ENCODE measurements around the gene POLR2J3.
"Not testable (repeated sequence)": the region's sequence is repeated elsewhere in the genome, so short reads cannot be mapped to it uniquely, and the experiment has no call there.

The POLR2J3 gene

GRCh38 chr7:102599699-102600098 lies 27.3 kb upstream of the POLR2J3 start:
- H3K4me3 ChIP-seq (ENCODE audit: low read depth, low read length); DNase-seq (ENCODE audit: low read depth); in situ Hi-C loops (cut with HindIII; ENCODE audit: low sequenced_read_pairs): not testable (repeated sequence)

- in situ Hi-C loops (cut with HindIII; ENCODE audit: low sequenced_read_pairs); DNase-seq (ENCODE audit: low read depth); H3K4me3 ChIP-seq (ENCODE audit: low read depth, low read length): not testable (repeated sequence)
Measured at GRCh38 chr7:102596036-102596435, 23.7 kb upstream of the POLR2J3 start.

- DNase-seq (ENCODE audit: low read depth); H3K4me3 ChIP-seq (ENCODE audit: low read depth, low read length); in situ Hi-C loops (cut with HindIII; ENCODE audit: low sequenced_read_pairs): not testable (repeated sequence)
Measured at GRCh38 chr7:102593637-102594334, 21.4 kb upstream of the POLR2J3 start.

GRCh38 chr7:102592477-102593019 lies 20.2 kb upstream of the POLR2J3 start:
- DNase-seq (ENCODE audit: low read depth); H3K4me3 ChIP-seq (ENCODE audit: low read depth, low read length); in situ Hi-C loops (cut with HindIII; ENCODE audit: low sequenced_read_pairs): not testable (repeated sequence)

GRCh38 chr7:102589857-102590256 lies 17.5 kb upstream of the POLR2J3 start:
- in situ Hi-C loops (cut with HindIII; ENCODE audit: low sequenced_read_pairs); H3K4me3 ChIP-seq (ENCODE audit: low read depth, low read length); DNase-seq (ENCODE audit: low read depth): not testable (repeated sequence)

- DNase-seq (ENCODE audit: low read depth); in situ Hi-C loops (cut with HindIII; ENCODE audit: low sequenced_read_pairs); H3K4me3 ChIP-seq (ENCODE audit: low read depth, low read length): not testable (repeated sequence)
Measured at GRCh38 chr7:102583495-102583894, 11.1 kb upstream of the POLR2J3 start.

- DNase-seq (ENCODE audit: low read depth); H3K4me3 ChIP-seq (ENCODE audit: low read depth, low read length); in situ Hi-C loops (cut with HindIII; ENCODE audit: low sequenced_read_pairs): not testable (repeated sequence)
Measured at GRCh38 chr7:102581722-102582121, 9.3 kb upstream of the POLR2J3 start.

- DNase-seq (ENCODE audit: low read depth); in situ Hi-C loops (cut with HindIII; ENCODE audit: low sequenced_read_pairs): not testable (repeated sequence)
Measured at GRCh38 chr7:102578486-102578885, 6.1 kb upstream of the POLR2J3 start.

GRCh38 chr7:102577315-102578240 lies 5.2 kb upstream of the POLR2J3 start:
- H3K4me3 ChIP-seq (ENCODE audit: low read depth, low read length); DNase-seq (ENCODE audit: low read depth); in situ Hi-C loops (cut with HindIII; ENCODE audit: low sequenced_read_pairs): not testable (repeated sequence)

More at GRCh38 chr7:102578486-102578885, 6.1 kb upstream of the POLR2J3 start:
- H3K4me3 ChIP-seq (ENCODE audit: low read depth, low read length): not testable (repeated sequence)

- in situ Hi-C loops (cut with HindIII; ENCODE audit: low sequenced_read_pairs); H3K4me3 ChIP-seq (ENCODE audit: low read depth, low read length); DNase-seq (ENCODE audit: low read depth): not testable (repeated sequence)
Measured at GRCh38 chr7:102576363-102576762, 4.0 kb upstream of the POLR2J3 start.

- DNase-seq (ENCODE audit: low read depth); H3K4me3 ChIP-seq (ENCODE audit: low read depth, low read length); in situ Hi-C loops (cut with HindIII; ENCODE audit: low sequenced_read_pairs): not testable (repeated sequence)
Measured at GRCh38 chr7:102574607-102575006, 2.2 kb upstream of the POLR2J3 start.

GRCh38 chr7:102568620-102569019 lies 3.8 kb downstream of the POLR2J3 start:
- H3K4me3 ChIP-seq (ENCODE audit: low read depth, low read length); DNase-seq (ENCODE audit: low read depth); in situ Hi-C loops (cut with HindIII; ENCODE audit: low sequenced_read_pairs): not testable (repeated sequence)

GRCh38 chr7:102550808-102551422 lies 21.5 kb downstream of the POLR2J3 start, which contains the start of gene SPDYE2:
Gene SPDYE2, plus strand, starts transcription at chr7:102551226. Its CDS starts 2,030 bp downstream, at chr7:102553256.
- DNase-seq (ENCODE audit: low read depth); in situ Hi-C loops (cut with HindIII; ENCODE audit: low sequenced_read_pairs); H3K4me3 ChIP-seq (ENCODE audit: low read depth, low read length): not testable (repeated sequence)

GRCh38 chr7:102546353-102546752 lies 26.0 kb downstream of the POLR2J3 start:
- DNase-seq (ENCODE audit: low read depth); in situ Hi-C loops (cut with HindIII; ENCODE audit: low sequenced_read_pairs); H3K4me3 ChIP-seq (ENCODE audit: low read depth, low read length): not testable (repeated sequence)

GRCh38 chr7:102545288-102545687 lies 27.1 kb downstream of the POLR2J3 start:
- DNase-seq (ENCODE audit: low read depth); H3K4me3 ChIP-seq (ENCODE audit: low read depth, low read length); in situ Hi-C loops (cut with HindIII; ENCODE audit: low sequenced_read_pairs): not testable (repeated sequence)

GRCh38 chr7:102544372-102544771 lies 28.0 kb downstream of the POLR2J3 start:
- in situ Hi-C loops (cut with HindIII; ENCODE audit: low sequenced_read_pairs); DNase-seq (ENCODE audit: low read depth); H3K4me3 ChIP-seq (ENCODE audit: low read depth, low read length): not testable (repeated sequence)

GRCh38 chr7:102543596-102543995 lies 28.8 kb downstream of the POLR2J3 start, which contains the start of gene UPK3BL2:
Gene UPK3BL2, minus strand, starts transcription at chr7:102543696. Its CDS starts 60 bp downstream, at chr7:102543636.
- in situ Hi-C loops (cut with HindIII; ENCODE audit: low sequenced_read_pairs); H3K4me3 ChIP-seq (ENCODE audit: low read depth, low read length); DNase-seq (ENCODE audit: low read depth): not testable (repeated sequence)

Measured in astrocyte of the cerebellum (primary cell).